Activated CD8-positive, alpha-beta memory T cell treated with anti-CD3 and anti-CD28 coated beads, Interleukin-2, amount 50 U/mL, for 24 hours (primary cell): ENCODE measurements around the gene SLC25A38.

ENCODE experiments used
- DNase-seq: peaks from one replicate; pipeline ENCODE4 v3.0.0-alpha.2; 2020; ENCODE audit errors: extremely low read depth

Gene SLC25A38

GRCh38 chr3:39433642-39434041, 50.5 kb downstream of the SLC25A38 start:
- DNase-seq = no peak

DNA sequence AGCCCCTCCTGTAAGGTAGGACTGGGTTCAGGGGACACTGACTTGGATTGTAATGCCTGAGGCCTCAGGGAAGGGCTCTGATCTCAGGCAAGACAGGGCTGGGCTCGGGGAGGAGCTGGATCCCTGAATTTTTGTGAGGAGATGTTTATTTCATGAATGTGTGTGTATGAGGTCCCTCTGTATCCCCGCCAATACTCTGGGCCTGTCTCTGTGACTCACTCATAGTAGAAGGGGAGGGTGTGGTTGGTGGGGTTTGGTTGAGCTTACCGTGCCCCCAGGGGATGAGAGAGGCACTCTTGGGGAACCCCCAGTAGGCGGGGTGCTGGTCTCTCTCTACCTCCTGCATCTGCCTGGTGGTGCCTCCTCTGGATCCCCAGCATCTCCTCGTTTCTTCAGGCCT, 51.4 kb downstream of the SLC25A38 start:
- DNase-seq = no peak

DNA sequence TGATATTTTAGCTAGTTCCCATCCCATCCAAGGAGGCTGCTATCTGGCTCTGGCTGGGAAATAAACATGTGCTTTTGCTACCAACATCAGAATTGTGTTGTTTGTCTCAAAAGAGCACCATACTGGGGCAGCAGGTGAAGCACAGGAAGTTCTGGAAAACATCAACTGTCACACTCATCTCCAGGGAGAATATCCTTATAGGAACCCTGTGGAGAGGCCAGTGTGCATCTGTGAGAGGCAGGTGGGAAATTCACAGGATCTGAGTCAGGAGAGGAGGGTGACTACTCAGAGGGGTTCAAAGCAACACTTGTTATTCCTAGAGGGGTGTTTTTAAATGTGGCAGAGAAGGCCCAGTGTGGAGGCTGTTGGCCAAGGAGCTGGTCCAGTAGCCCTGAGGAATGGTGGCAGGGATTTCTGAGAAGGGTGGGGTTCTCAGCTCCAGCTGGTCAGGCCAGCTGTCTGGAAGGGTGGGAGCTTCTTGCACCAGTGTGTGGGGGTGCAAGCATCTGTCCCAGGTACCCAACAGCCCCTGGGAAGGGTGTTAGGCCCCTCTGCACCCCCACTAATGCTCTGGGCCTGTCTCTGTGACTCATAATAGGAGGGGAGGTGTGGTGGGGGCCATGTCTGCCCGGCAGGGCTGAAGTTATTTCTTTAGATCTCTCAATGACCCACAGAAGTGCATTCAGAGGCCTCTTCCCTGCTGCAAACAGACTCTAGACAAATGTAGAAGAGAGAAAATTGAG, 52.0 kb downstream of the SLC25A38 start:
- no peak for DNase-seq

DNA sequence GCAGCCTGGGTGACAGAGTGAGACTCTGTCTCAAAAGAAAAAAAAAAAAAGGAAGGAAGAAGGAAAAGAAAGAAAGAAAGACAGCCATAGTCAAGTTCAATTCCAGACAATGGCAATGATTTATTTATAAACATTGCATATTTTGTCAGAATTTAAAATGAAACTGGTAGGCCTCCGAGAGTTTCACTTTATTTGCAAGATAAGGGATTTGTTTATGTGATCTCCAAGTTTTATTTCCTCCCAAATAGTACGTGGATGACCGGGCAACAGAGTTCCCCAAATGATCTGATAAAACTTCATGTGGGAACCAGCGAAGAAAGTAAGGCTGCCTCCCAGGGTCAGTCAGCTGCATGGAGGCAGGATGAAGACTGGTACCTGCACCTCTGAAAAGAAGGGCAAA, 55.7 kb downstream of the SLC25A38 start:
- DNase-seq = no peak

GRCh38 chr3:39440316-39440715, 57.1 kb downstream of the SLC25A38 start:
- no peak for DNase-seq

DNA sequence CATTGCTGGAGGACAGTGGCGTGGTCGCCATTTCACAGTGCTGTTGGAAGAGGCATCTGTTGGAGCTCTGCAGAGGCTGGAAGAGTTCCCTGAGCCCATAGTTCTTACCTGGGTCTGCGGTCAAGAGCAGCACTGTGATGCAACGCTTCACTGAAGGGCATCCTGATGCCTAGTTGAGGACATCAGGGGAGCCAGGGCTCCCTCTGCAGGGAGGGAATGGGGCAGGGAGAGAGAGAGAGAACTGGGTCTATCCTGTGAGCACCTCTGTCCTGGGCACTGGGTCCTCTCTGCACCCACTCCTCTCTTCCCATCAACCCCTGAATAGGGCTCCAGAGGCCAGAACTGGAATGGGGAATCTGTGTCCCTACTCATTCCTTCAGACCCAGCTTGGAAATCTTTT, 60.4 kb downstream of the SLC25A38 start:
- no peak for DNase-seq

DNA sequence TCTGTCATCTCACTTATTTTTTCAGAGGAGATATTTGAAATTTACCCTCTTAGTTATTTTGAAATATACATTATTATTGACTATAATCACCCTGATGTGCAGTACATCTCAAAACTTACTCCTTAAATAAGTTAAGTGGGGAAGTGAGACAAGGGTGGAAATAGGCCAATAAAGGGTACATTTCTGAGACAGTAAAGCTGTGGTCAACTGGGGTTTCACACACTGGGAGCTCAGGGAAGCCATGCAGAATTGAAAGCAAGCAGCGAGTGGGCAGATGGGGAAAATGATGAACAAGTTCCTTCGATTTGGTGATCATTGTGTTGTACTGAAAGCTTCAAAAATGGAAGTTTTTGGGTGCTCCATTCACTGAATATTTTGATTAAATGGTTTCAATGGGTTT, 62.8 kb downstream of the SLC25A38 start:
- DNase-seq = no peak

DNA sequence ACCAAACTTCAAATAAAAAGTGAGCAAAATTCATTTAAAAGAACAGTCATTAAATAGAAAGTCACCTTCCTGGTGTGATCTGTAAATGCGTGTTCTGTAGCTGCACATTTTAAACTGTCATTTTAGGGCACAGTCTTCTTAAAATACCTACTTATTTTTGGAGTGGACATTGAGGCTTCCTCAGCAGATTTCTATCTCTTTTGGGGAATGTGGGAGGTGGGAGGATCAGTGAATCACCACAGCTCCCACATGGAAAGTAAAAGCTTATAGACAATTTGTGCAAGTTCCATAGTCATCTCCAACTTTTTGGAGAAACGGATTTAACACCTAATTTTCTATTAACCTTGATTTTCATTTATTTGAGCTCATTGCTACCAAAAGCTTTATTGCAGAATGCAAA, 63.3 kb downstream of the SLC25A38 start:
- no peak for DNase-seq
